SKM-1 treated with dmso at 0.1 percent for 144 hours (cell line): ENCODE data around the gene TCEAL1.
"Not testable (repeated sequence)": the region's sequence is repeated elsewhere in the genome, so short reads cannot be mapped to it uniquely, and the experiment has no call there.

ENCODE experiments used
- DNase-seq: peaks from one replicate; lab custom pipeline; 2025; ENCODE audit not compliant: unreplicated experiment; lab: John Stamatoyannopoulos, UW

Gene TCEAL1

DNA sequence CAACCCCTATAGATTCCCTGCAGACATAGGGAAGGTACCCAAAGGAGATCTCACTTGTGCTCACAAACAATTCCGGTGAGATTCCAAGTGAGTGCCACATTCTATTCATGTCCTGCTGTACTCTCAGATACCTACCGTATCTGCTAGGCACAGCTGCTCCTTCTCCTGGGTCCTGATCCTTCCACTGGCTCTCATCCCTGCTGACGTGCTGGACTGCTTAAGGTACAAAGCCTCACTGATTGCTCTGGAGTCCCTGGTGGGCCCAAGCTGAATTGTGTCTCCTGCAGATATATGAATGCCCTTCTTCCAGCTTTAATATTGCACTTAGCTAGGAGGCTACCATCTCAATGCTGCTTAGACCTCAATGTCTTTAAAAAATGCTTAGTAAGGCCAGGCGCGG is 2.4 kb downstream of the TCEAL1 start:
- DNase-seq, result no peak

DNA sequence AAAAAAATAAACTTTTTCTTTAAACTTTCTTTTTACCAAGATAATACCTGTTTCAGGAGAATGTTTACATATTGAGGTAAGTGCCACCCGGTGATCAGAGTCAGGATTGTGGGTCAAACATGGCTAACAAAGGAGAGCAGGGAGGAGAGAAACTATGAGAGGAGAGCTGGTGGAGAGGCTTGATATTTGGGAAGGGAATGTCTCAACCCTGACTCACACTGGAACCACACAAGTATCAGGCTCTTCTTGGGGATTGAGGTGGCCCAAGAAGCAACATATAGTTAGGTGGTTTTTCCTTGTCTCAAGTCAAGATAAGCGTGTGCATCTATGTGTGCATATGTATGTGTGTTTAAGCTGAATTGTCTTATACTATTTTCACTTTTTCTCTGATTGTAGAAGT is 6.7 kb downstream of the TCEAL1 start:
- DNase-seq, result no peak

GRCh38 chrX:103637604-103638338 is 9.0 kb downstream of the TCEAL1 start:
- no peak for DNase-seq

DNA sequence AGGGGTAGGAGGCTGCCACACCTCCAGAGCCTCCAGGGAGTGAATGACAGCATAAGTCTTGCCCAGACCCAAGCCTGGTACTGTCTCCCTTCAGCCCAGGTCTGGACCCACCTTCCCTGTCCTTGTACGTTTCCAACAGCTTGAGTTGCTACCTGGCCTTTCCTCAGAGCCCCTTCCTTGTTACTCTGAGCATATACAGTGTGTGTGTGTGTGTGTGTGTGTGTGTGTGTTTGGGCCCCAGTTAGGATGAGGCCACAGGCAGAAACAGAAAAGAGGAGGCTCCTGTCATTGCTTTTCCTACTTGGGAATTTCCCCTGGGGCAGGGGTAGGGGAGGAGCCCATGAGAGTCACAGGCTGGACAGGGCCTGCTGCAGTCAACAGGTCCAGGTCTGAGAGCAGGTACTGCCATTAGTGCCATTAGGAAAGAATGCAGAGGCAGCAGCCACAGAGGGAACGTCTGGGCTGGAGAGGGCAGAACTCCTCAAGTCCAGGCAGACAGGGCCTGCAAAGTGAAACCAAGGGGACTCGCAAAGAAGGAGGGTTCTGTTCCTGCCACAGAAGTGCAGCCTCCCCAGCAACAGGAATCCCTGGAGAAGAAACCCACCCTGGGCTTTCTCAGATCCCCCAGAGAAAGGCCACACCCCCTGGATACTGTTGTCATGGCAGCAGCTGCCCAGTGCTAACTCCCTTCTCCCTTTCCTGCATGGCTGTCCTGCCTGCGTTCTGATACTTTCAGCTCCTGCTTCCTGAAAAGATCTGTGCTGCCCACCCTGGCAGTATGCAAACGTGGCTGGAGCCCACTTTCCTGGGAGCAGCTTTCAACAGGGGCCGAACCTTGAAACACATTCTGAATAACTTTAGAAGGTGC is 9.9 kb downstream of the TCEAL1 start:
- DNase-seq, result not testable (repeated sequence)

GRCh38 chrX:103640401-103641155 is 11.8 kb downstream of the TCEAL1 start:
- DNase-seq, result no peak

- DNase-seq, result no peak
Observed at GRCh38 chrX:103644125-103644524, 15.3 kb downstream of the TCEAL1 start.

GRCh38 chrX:103647630-103648029 is 18.9 kb downstream of the TCEAL1 start:
- no peak for DNase-seq

DNA sequence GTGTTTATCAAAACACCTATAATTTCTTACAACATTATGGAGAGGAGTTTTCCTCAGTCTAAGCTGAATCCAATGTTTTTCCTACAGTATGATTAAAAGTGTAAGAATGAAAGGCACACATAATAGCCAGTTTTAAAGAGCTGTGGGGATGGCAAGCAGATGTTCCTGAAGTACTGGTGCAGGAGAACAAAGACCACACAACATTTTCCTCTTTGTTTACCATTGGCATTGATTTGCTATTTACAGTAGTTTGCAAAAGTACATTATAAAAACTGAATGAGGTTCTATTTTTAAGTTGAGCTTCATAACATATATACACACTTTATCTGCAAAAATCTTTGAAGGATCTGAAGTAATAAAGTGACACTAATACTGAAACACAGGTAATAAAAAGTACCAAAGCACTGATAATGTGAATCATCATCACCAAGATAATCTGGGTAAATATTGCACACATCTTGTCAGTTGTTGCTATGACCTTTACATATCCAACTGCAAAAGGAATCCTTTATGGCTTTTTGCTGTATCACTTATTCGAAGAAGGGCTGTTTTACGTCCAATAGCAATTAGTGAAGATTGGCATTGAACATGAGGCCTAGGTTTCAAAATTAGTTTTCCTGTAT is 22.5 kb downstream of the TCEAL1 start:
- DNase-seq, result no peak

GRCh38 chrX:103655230-103656000 is 26.6 kb downstream of the TCEAL1 start:
- DNase-seq, result not testable (repeated sequence)

- DNase-seq, result no peak
Observed at GRCh38 chrX:103656617-103657016, 27.8 kb downstream of the TCEAL1 start.

- not testable (repeated sequence) for DNase-seq
Observed at GRCh38 chrX:103657066-103657465, 28.3 kb downstream of the TCEAL1 start.

DNA sequence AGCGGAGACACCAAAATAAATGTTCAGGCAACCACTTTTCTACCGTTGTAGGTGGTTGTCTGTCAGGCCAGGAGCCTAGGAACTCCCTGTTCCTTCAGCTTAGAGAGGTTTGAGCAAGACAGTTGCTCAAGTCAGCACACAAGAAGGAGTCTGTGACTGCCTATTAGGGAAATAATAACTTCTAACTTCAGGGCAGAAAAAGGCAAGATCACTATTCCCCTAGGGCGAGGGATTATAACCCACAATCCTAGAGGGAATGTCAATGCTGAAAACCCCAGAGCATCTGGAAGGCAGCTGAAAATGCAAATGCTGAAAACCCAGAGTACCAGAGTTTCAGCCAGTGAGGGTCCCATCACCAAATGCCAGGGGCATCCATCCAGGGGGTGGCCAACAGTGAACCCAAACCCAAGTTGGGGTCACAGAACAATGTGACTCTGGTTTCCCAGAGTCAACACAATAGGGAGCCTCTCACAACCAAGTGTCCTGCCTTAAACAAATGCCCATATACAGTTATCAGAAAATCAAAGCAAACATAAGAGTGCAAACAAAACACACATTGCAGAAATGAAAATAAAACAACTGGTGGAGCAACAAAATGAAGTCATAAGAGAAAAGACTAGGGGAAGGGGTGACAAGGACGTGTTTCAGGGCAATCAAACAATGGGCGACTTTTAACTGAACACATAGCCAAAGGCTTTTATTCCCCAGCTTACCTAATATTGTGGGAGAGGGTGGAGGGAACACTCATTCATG is 30.1 kb downstream of the TCEAL1 start:
- no peak for DNase-seq

DNA sequence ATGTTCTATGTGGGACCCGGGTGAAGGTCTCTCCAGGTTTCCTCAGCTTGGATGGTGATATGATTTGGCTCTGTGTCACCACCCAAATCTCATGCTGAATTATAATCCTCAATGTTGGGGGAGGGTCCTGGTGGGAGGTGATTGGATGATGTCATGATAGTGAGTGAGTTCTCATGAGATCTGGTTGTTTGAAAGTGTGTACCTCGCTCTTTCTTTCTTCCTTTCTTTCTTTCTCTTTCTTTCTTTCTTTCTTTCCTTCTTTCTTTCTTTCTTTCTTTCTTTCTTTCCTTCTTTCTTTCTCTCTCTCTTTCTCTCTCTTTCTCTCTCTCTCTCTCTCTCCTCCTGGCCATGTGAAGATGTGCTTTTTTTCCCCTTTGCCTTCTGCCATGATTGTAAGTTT is 30.7 kb downstream of the TCEAL1 start:
- not testable (repeated sequence) for DNase-seq

DNA sequence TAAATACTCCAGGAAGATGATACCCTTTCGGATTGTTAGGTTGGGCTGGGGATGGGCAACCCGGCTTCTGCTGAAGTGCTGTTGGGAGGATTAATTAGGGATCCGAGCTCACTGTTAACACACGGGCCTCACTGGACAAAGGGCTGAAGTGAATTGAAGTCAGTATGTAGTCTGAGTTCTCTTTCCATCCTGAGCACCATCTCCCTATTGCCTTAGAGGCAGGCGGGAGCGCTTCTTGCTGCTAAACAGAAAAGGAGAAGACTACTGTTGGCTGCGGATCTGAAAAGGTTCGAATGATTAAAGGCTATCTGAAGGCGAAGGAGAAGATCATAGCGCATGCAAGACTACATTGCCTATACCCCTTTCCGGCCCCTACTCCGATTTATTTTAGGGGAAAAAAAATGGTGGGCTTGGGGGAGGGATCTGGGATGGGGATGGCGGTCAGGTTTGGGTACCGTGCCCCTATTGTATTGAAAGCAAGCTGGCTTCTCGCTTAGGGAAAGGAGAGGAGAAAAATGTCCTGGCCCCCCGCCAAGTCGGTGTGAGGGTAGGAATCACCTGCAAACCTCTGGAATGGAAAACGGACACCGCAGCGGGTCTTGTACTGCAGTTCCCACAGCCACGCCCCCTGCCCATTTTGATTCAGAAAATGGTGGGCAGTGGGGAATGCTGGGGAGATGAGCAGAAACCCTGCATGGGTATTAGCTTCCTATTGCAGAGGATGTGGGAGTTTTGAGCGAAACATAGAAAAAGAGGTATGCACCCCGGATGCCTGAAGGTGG is 35.4 kb downstream of the TCEAL1 start:
- no peak for DNase-seq

DNA sequence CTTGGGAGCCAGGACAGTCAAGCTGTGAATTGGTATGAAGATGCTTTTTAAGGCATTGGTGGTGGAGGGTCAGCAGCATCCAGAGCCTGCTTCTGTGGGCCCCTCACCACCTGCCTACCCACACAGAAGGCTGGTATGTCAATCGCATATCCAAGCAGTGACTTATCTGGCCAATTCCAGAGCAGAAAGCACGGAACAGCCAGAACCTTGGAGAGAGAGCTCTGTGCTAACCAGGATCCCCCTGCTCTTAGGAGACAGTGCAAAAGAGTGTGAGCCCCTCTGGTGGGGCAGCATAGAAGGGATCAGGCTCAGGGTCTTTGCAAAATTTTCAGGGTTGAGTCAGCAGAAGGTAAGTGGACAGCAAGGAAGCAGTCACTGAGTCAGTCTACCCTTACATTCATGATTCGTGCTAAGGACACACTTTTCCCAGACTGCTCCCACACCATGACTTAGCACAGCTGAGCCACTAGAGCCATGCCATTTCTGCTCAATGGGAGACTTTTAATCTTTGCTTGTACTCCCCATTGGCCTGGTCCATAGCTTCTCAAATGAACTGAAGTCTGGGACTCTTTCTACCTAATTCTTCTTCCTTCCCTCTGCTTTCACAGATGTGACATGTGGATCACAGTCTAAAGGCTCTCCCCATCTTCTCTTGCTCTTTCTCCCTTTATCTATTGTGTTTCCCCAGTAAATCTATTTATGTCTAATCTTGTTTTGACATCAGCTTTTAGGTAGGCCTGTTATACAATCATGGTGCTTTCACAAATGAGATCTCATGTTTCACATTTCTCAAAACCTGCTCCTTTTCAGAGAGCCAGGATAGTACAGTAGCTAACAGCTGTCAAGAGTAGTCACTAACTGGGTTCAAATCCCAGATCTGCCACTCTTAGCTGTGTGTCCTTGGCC is 37.7 kb downstream of the TCEAL1 start:
- DNase-seq, result no peak

GRCh38 chrX:103669745-103670144 is 41.0 kb downstream of the TCEAL1 start:
- no peak for DNase-seq

DNA sequence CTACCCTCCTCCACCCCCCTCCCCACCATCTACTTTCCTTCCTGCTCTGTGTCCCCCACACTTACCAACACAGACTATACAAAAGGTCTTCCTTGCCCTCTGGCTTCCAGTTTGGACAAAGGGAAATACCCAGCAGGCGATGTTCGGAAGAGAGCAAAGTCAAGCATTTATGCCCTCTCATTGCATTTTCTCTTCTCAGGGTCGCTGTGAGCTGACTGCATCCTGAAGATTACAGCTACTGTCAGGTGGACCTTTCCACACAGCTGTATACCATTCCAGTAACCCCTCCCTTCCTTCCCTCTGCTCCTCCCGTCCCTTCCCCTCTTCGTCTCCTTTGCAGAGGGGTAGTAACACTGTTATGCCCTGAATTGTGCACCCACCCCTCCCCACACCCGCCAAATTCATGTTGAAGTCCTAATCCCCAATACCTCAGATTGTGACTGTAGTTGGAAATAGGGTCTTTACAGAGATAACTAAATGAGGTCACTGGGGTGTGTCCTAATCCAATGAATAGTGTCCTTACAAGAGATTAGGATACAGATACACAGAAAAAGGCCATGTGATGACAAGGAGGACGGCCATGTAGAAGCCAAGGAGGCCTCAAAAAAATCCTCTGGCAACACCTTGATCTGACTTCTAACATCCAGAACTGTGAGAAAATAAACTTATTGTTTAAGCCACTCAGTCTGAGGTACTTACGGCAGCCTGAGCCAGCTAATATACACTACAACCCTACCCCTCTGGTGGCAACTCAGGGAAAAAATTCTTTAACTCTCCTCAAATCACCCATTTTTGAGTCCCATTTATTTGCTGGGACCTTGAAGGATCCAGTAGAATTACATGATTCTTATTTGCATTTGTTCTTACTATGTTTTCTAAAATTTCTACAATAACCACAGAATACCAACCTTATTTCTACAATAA is 46.0 kb downstream of the TCEAL1 start:
- DNase-seq, result no peak
